Trophoblast cell (in vitro differentiated cells and primary cell): ENCODE measurements around the gene BBX.

Source experiments
- DNase-seq, 2 donors: peaks; one replicate each; pipeline ENCODE4 v3.0.0-alpha.2; 2016
- H2AFZ ChIP-seq: 2 replicates; pipeline ENCODE4 v1.6.1; 2013; ENCODE audit warnings: low read length, moderate library complexity, mild to moderate bottlenecking; ENCODE audit not compliant: insufficient read depth, poor library complexity
- H2AK5ac ChIP-seq: 2 replicates; pipeline ENCODE4 v1.6.1; 2013; ENCODE audit warnings: mild to moderate bottlenecking, low read length
- H2BK120ac ChIP-seq: 2 replicates; pipeline ENCODE4 v1.6.1; 2013; ENCODE audit warnings: low read length, mild to moderate bottlenecking, moderate library complexity; ENCODE audit not compliant: insufficient read depth, poor library complexity
- H2BK12ac ChIP-seq: 2 replicates; pipeline ENCODE4 v1.6.1; 2013; ENCODE audit warnings: mild to moderate bottlenecking, low read length, moderate library complexity
- H2BK5ac ChIP-seq: 2 replicates; pipeline ENCODE4 v1.6.1; 2013; ENCODE audit warnings: low read length, low read depth, moderate library complexity, mild to moderate bottlenecking; ENCODE audit not compliant: poor library complexity
- H3K14ac ChIP-seq: 2 replicates; pipeline ENCODE4 v1.6.1; 2013; ENCODE audit warnings: mild to moderate bottlenecking, low read length
- H3K18ac ChIP-seq: 2 replicates; pipeline ENCODE4 v1.6.1; 2013; ENCODE audit warnings: mild to moderate bottlenecking, low read length
- H3K23ac ChIP-seq: 2 replicates; pipeline ENCODE4 v1.6.1; 2013; ENCODE audit warnings: low read length
- H3K27ac ChIP-seq: 2 replicates; pipeline ENCODE4 v1.5.1; 2013; ENCODE audit warnings: low read depth, mild to moderate bottlenecking, inconsistent platforms, low read length, moderate library complexity
- H3K27me3 ChIP-seq: 2 replicates; pipeline ENCODE4 v1.6.1; 2013; ENCODE audit warnings: inconsistent platforms, mild to moderate bottlenecking, low read length, moderate library complexity; ENCODE audit not compliant: insufficient read depth
- H3K36me3 ChIP-seq, 2 experiments: 1 replicate in 1 of 2; 2 replicates in 1 of 2; pipeline ENCODE4 v1.6.1; 2013; ENCODE audit warnings: low read length in 2 of 2, mild to moderate bottlenecking in 2 of 2, moderate library complexity in 1 of 2; ENCODE audit not compliant: insufficient read depth in 2 of 2, control insufficient read depth in 1 of 2
- H3K4ac ChIP-seq: 2 replicates; pipeline ENCODE4 v1.6.1; 2013; ENCODE audit warnings: low read depth, mild to moderate bottlenecking, low read length, moderate library complexity
- H3K4me1 ChIP-seq, 2 experiments: 1 replicate in 1 of 2; 2 replicates in 1 of 2; pipeline ENCODE4 v1.6.1; 2013; ENCODE audit warnings: low read length in 2 of 2, mild to moderate bottlenecking in 2 of 2, moderate library complexity in 1 of 2; ENCODE audit not compliant: insufficient read depth in 2 of 2, control insufficient read depth in 1 of 2
- H3K4me2 ChIP-seq: 2 replicates; pipeline ENCODE4 v1.6.1; 2013; ENCODE audit warnings: inconsistent platforms, mild to moderate bottlenecking, low read length, moderate library complexity
- H3K4me3 ChIP-seq: 2 replicates; pipeline ENCODE4 v1.5.1; 2013; ENCODE audit warnings: mild to moderate bottlenecking, low read depth, low read length, inconsistent platforms
- H3K79me1 ChIP-seq: one replicate; pipeline ENCODE4 v1.6.1; 2013; ENCODE audit warnings: low read length
- H3K79me2 ChIP-seq: 2 replicates; pipeline ENCODE4 v1.6.1; 2013; ENCODE audit warnings: low read length, mild to moderate bottlenecking; ENCODE audit not compliant: control insufficient read depth, insufficient read depth, poor library complexity
- H3K9ac ChIP-seq: 2 replicates; pipeline ENCODE4 v1.6.1; 2013; ENCODE audit warnings: mild to moderate bottlenecking, low read length
- H3K9me3 ChIP-seq: 2 replicates; pipeline ENCODE4 v1.6.1; 2013; ENCODE audit warnings: low read depth, mild to moderate bottlenecking, control low read depth, inconsistent platforms, low read length; ENCODE audit not compliant: insufficient read depth
- H4K12ac ChIP-seq: 2 replicates; pipeline ENCODE4 v1.6.1; 2013; ENCODE audit warnings: low read depth, mild to moderate bottlenecking, low read length, moderate library complexity
- H4K8ac ChIP-seq: 2 replicates; pipeline ENCODE4 v1.6.1; 2013; ENCODE audit warnings: low read depth, mild to moderate bottlenecking, low read length, moderate library complexity
- H4K91ac ChIP-seq: one replicate; pipeline ENCODE4 v1.6.1; 2013; ENCODE audit warnings: low read depth, mild to moderate bottlenecking, low read length, moderate library complexity
- WGBS: extraction: QIAGEN DNeasy Blood & Tissue Kit; methylation state at CpG from one replicate; pipeline ENCODE4 v1.1.7; 2013; ENCODE audit warnings: missing lambda C conversion rate; ENCODE audit not compliant: insufficient read length, insufficient coverage; ENCODE audit errors: extremely low coverage; 5-methylcytosine and 5-hydroxymethylcytosine counted together

Gene BBX

DNA sequence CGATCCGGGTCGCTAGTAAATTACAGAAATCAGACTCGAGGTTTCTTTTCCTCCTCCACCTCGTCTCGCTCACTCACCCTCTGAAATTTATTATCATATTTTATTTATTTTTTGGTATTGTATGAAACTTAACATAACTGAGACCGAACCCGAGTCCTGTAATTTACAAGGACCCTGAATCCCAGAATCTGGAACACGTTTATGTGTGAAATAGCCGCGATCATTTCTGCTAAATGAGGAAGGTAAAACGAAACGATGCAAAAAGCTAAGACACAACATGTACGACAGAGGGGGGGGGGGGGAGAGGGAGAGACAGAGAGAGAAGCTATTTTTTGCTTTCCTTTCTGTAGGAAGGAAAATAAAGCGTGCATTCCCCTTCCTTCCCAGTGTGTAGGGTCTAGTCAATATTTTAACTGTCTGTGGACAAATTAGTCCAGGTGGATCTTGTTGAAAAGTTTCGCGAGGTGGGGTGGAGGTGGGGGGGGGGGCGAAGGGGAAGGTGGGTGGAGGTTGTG, 1.6 kb downstream of the BBX start:
- H4K8ac ChIP-seq = peak overlapping the region; percentile 2
- H2BK5ac ChIP-seq = peak overlapping the region; percentile 55
- H3K4ac ChIP-seq = no peak overlapping the region
- no peak overlapping the region for H3K14ac ChIP-seq
- H3K18ac ChIP-seq = no peak overlapping the region
- no peaks in the 10 kb centered on the region for H3K9me3 ChIP-seq
- H2BK120ac ChIP-seq = no peak overlapping the region
- H3K79me1 ChIP-seq = peaks cover 24% of the 10 kb centered on the region
- peak overlapping the region; percentile 88 for H3K4me3 ChIP-seq
- H2AFZ ChIP-seq = no peak overlapping the region
- H4K12ac ChIP-seq = no peak overlapping the region
- H3K4me2 ChIP-seq = peak overlapping the region; percentile 90
- no peak overlapping the region for H2AK5ac ChIP-seq
- peak overlapping the region; percentile 84 for H3K27ac ChIP-seq
- no peaks in the 10 kb centered on the region for H3K36me3 ChIP-seq
- DNase-seq = peak; percentile 26 to 52
- WGBS = no CpG with 5 or more reads among the region's 18 CpGs
- no peak overlapping the region for H2BK12ac ChIP-seq
- H4K91ac ChIP-seq = peak overlapping the region; percentile 42
- H3K23ac ChIP-seq = no peak overlapping the region
- H3K4me1 ChIP-seq = peaks cover 2 to 5% of the 10 kb centered on the region in 2 experiments
- H3K9ac ChIP-seq = peak overlapping the region; percentile 20
- H3K27me3 ChIP-seq = no peaks in the 10 kb centered on the region
- peaks cover 17% of the 10 kb centered on the region for H3K79me2 ChIP-seq

- Histone ChIP-seq H3K4me2 (peak overlapping the region; percentile 90), H3K79me2 (peaks cover 17% of the 10 kb centered on the region), H3K23ac (no peak overlapping the region), H4K91ac (peak overlapping the region; percentile 77), H3K9ac (peak overlapping the region; percentile 77), H3K27ac (peak overlapping the region; percentile 55), H3K27me3 (no peaks in the 10 kb centered on the region), H2BK12ac (no peak overlapping the region), H2AK5ac (no peak overlapping the region), H3K9me3 (no peaks in the 10 kb centered on the region), H4K8ac (peak overlapping the region; percentile 82), H3K4me1 (peaks cover 2 to 5% of the 10 kb centered on the region in 2 experiments), H4K12ac (peak overlapping the region; percentile 73), H2AFZ (peak overlapping the region; percentile 81), H3K4me3 (peak overlapping the region; percentile 84), H3K14ac (peak overlapping the region; percentile 79), H3K36me3 (peaks cover 0 to 2% of the 10 kb centered on the region in 2 experiments), H2BK120ac (peak overlapping the region; percentile 63), H3K79me1 (peaks cover 24% of the 10 kb centered on the region), H2BK5ac (peak overlapping the region; percentile 83), H3K18ac (peak overlapping the region; percentile 89), H3K4ac (peak overlapping the region; percentile 78)
- no CpG with 5 or more reads among the region's 70 CpGs for WGBS
- DNase-seq = peak; percentile 47 to 57
These were observed 2.3 kb downstream of the BBX start for GRCh38 chr3:107524841-107525643.

GRCh38 chr3:107525644-107526305, 3.0 kb downstream of the BBX start:
- peaks cover 0 to 2% of the 10 kb centered on the region in 2 experiments for H3K36me3 ChIP-seq
- no CpG with 5 or more reads among the region's 28 CpGs for WGBS

GRCh38 chr3:107531917-107532469, 9.2 kb downstream of the BBX start:
- Histone ChIP-seq H2BK5ac (no peak overlapping the region), H4K91ac (no peak overlapping the region), H3K18ac (no peak overlapping the region), H3K9ac (no peak overlapping the region), H3K27me3 (no peaks in the 10 kb centered on the region), H3K14ac (no peak overlapping the region), H3K4me3 (no peak overlapping the region), H3K79me2 (no peaks in the 10 kb centered on the region), H3K23ac (no peak overlapping the region), H3K4me2 (no peak overlapping the region), H2AK5ac (no peak overlapping the region), H3K36me3 (peaks cover 0 to 6% of the 10 kb centered on the region in 2 experiments), H3K4me1 (no peaks in the 10 kb centered on the region), H2BK12ac (no peak overlapping the region), H3K9me3 (no peaks in the 10 kb centered on the region), H2BK120ac (no peak overlapping the region), H4K8ac (no peak overlapping the region), H3K79me1 (no peaks in the 10 kb centered on the region), H3K27ac (no peak overlapping the region), H3K4ac (no peak overlapping the region), H2AFZ (no peak overlapping the region), H4K12ac (no peak overlapping the region)
- no peak for DNase-seq
- no CpG with 5 or more reads among the region's 9 CpGs for WGBS

More at GRCh38 chr3:107525644-107526305, 3.0 kb downstream of the BBX start:
- H4K12ac ChIP-seq = peak overlapping the region; percentile 58
- no peaks in the 10 kb centered on the region for H3K27me3 ChIP-seq
- no peak overlapping the region for H3K23ac ChIP-seq
- peak overlapping the region; percentile 15 for H4K91ac ChIP-seq
- H3K27ac ChIP-seq = no peak overlapping the region
- no peak overlapping the region for H2AK5ac ChIP-seq
- H3K18ac ChIP-seq = peak overlapping the region; percentile 42
- H3K9me3 ChIP-seq = no peaks in the 10 kb centered on the region
- peak overlapping the region; percentile 81 for H2AFZ ChIP-seq
- H3K79me2 ChIP-seq = peaks cover 17% of the 10 kb centered on the region
- H3K4me1 ChIP-seq = peaks cover 2 to 5% of the 10 kb centered on the region in 2 experiments
- H3K79me1 ChIP-seq = peaks cover 24% of the 10 kb centered on the region
- H4K8ac ChIP-seq = peak overlapping the region; percentile 26
- H3K4me3 ChIP-seq = peak overlapping the region; percentile 84
- no peak overlapping the region for H2BK5ac ChIP-seq
- H2BK120ac ChIP-seq = no peak overlapping the region
- DNase-seq = peak; percentile 1 to 39
- peak overlapping the region; percentile 68 for H3K4ac ChIP-seq
- H3K9ac ChIP-seq = peak overlapping the region; percentile 75
- no peak overlapping the region for H2BK12ac ChIP-seq
- peak overlapping the region; percentile 62 for H3K14ac ChIP-seq
- H3K4me2 ChIP-seq = peak overlapping the region; percentile 90
